ENCODE measurements around the gene SNAI1.

GRCh38 chr20:49948809-49949507 is 33.8 kb upstream of the SNAI1 start:
- no peak for TF ChIP-seq CTCF (conservative IDR thresholded peaks at IDR 0.05)
- TF ChIP-seq ZFX (IDR thresholded peaks at IDR 0.05), result no peak

Measured in C4-2B (cell line).